ENCODE measurements around the gene ASCC1. TPM values are rescaled to one million over a fixed set of nuclear protein-coding genes. Genes with fewer than 3 reads are reported as not detected.

ASCC1 gene
- total and polyA plus RNA-seq, 2 donors from 2014 or later, result 24.0 to 36.1 TPM

DNA sequence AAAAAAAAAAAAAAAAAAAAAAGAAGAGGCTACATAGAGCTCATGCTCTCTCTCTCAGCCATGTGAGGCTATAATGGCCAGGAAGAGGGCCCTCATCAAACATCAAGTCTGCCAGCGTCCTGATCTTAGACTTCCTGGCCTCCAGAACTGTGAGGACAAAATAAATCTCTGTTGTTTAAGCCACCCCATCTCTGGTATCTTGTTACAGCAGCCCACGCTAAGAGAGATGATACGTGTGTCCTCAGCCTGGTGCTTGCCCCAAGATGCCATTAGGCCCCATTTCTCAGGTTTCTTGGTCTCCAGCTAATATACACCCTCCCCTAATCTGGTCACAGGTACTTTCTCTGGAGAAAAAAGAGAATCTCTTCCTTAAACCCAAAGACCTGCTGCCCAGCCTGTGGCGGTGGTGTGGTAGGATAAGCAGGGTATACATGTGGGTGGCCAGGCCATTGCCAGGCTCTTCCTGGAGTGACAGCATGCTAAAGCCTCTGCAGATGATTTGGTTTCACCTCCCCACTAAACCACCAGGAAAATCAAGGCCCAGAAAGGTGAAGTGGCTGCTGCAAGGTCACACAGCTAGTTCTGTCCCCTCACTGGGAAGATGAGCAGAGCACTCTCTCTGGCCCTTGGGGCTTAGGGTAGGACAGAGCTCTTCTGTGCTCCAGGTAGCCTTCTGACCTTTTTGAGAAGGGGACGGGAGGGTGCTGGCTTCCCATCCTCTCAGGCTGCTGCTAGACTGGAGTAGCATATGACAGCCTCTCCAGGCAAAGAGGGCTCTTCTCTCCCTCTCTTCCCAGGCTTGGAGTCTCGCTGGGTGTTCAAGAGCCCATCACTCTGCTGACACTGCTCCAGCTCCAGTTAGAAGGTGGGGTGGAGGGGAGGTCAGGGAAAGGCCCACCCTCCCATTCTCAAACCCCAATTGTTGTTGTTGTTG, 133.0 kb downstream of the ASCC1 start:
- no peaks in the 10 kb centered on the region for H3K9me3 ChIP-seq (ENCODE audit: control insufficient read depth in 2 of 3, insufficient read depth in 1 of 3, low read length in 3 of 3)
- H3K4me1 ChIP-seq (ENCODE audit: control insufficient read depth in 2 of 3, insufficient read depth in 2 of 3, low read depth in 1 of 3, low read length in 3 of 3), result peaks cover 0 to 7% (median 0%) of the 10 kb centered on the region in 3 donors
- FAIRE-seq (no peak), DNase-seq (peak in 4 of 5 donors; percentile 52 to 78 (median 72))
- TF ChIP-seq, protein P1, sequence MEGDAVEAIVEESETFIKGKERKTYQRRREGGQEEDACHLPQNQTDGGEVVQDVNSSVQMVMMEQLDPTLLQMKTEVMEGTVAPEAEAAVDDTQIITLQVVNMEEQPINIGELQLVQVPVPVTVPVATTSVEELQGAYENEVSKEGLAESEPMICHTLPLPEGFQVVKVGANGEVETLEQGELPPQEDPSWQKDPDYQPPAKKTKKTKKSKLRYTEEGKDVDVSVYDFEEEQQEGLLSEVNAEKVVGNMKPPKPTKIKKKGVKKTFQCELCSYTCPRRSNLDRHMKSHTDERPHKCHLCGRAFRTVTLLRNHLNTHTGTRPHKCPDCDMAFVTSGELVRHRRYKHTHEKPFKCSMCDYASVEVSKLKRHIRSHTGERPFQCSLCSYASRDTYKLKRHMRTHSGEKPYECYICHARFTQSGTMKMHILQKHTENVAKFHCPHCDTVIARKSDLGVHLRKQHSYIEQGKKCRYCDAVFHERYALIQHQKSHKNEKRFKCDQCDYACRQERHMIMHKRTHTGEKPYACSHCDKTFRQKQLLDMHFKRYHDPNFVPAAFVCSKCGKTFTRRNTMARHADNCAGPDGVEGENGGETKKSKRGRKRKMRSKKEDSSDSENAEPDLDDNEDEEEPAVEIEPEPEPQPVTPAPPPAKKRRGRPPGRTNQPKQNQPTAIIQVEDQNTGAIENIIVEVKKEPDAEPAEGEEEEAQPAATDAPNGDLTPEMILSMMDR (IDR thresholded peaks at IDR 0.05; ENCODE audit: borderline replicate concordance, extremely low read depth, insufficient read depth), result no peak
- no peak overlapping the region for H3K27ac ChIP-seq (ENCODE audit: low read depth in 2 of 2, low read length in 2 of 2)
- peaks cover 5% of the 10 kb centered on the region for H3K27me3 ChIP-seq (ENCODE audit: control insufficient read depth, insufficient read depth, low read length)
- no peak overlapping the region for H3K9ac ChIP-seq (ENCODE audit: low read length in 3 of 3)
- no peaks in the 10 kb centered on the region for H3K36me3 ChIP-seq (ENCODE audit: control insufficient read depth in 2 of 3, insufficient read depth in 3 of 3, low read length in 3 of 3)
- intact Hi-C loops (cut with DNase I), result no loop called here
- no peak overlapping the region for H3K4me3 ChIP-seq (ENCODE audit: low read length in 3 of 3)

DNA sequence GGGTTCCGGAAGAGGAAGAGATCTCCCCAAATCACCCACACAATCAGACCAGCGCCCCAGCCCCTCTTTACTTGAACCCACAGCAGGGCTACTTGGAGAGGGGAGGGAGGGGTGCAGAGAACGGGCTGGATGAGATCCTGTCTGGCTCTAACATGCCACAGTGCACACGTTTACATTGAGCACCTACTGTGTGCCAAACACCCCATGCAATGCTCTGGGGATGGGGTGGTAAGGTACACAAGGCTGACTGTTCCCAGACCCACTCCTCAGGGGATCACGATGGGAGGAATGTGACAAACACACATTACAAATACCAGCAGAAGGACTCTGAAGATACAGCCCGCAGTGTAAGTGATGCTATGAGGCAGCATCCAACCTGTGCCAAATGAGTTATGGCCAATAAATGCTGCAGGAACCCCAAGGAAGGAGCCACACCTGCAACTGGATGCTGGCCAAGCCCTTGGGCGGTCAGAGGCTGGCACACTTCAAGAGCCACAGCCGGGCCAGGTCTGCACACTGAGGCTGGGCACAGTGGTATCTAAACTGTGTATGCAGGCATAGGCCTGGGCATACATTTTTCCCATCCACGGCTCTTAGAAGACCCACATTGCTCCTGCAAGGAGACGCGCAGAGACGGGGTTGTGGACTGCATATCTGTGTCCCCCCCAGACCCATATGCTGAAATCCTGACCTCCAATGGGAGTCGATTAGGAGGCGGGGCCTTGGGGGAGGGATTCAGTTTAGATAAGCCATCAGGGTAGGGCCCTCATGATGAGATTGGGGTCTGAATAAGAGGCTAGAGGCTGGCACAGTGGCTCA, 134.1 kb downstream of the ASCC1 start:
- Histone ChIP-seq H3K9me3 (ENCODE audit: control insufficient read depth in 2 of 3, insufficient read depth in 1 of 3, low read length in 3 of 3) (no peaks in the 10 kb centered on the region), H3K4me3 (ENCODE audit: low read length in 3 of 3) (no peak overlapping the region), H3K9ac (ENCODE audit: low read length in 3 of 3) (no peak overlapping the region), H3K27ac (ENCODE audit: low read depth in 2 of 2, low read length in 2 of 2) (no peak overlapping the region), H3K27me3 (ENCODE audit: control insufficient read depth, insufficient read depth, low read length) (peaks cover 3% of the 10 kb centered on the region), H3K4me1 (ENCODE audit: control insufficient read depth in 2 of 3, insufficient read depth in 2 of 3, low read depth in 1 of 3, low read length in 3 of 3) (no peaks in the 10 kb centered on the region), H3K36me3 (ENCODE audit: control insufficient read depth in 2 of 3, insufficient read depth in 3 of 3, low read length in 3 of 3) (no peaks in the 10 kb centered on the region)
- FAIRE-seq (no peak), DNase-seq (peak in 1 of 5 donors; percentile 44)
- TF ChIP-seq, protein P1 (IDR thresholded peaks at IDR 0.05; ENCODE audit: borderline replicate concordance, extremely low read depth, insufficient read depth), result no peak
- intact Hi-C loops (cut with DNase I), result no loop called here

DNA sequence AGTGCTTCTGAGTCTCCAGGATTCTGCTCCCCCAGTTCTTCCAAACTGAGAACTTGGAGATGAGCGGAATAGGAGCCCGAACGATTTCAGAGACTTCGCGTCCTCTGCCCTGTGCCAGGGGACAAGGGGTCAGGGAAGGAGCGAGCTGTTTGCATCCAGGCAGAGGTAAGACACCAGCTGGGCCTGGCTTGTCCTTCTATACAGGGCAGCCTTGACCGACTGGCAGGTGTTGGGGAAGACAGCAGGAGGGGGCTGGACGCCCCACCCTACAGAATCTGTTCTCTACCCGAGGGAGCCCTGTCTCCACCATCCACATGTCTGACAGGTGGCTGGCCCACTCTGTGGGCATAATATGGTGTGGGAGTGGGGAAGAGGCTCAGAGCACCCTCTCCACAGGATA, 134.9 kb downstream of the ASCC1 start:
- DNase-seq (peak in 1 of 5 donors; percentile 41), FAIRE-seq (no peak)
- intact Hi-C loops (cut with DNase I), result no loop called here
- Histone ChIP-seq H3K9me3 (ENCODE audit: control insufficient read depth in 2 of 3, insufficient read depth in 1 of 3, low read length in 3 of 3) (no peaks in the 10 kb centered on the region), H3K4me3 (ENCODE audit: low read length in 3 of 3) (no peak overlapping the region), H3K4me1 (ENCODE audit: control insufficient read depth in 2 of 3, insufficient read depth in 2 of 3, low read depth in 1 of 3, low read length in 3 of 3) (no peaks in the 10 kb centered on the region), H3K9ac (ENCODE audit: low read length in 3 of 3) (no peak overlapping the region), H3K36me3 (ENCODE audit: control insufficient read depth in 2 of 3, insufficient read depth in 3 of 3, low read length in 3 of 3) (no peaks in the 10 kb centered on the region), H3K27ac (ENCODE audit: low read depth in 2 of 2, low read length in 2 of 2) (no peak overlapping the region), H3K27me3 (ENCODE audit: control insufficient read depth, insufficient read depth, low read length) (no peaks in the 10 kb centered on the region)
- TF ChIP-seq, protein P1 (IDR thresholded peaks at IDR 0.05; ENCODE audit: borderline replicate concordance, extremely low read depth, insufficient read depth), result no peak

Measured in kidney (tissue), 14 donors.